HG03064 (cell line): Measurements from ENCODE around the gene KRT39.
"Not testable (repeated sequence)": the region's sequence is repeated elsewhere in the genome, so short reads cannot be mapped to it uniquely, and the experiment has no call there.

Experiments
- ATAC-seq: cut with Tn5 transposase; IDR thresholded peaks from one replicate; pipeline ENCODE4 v1.9.1; 2021; ENCODE audit warnings: low read depth; ENCODE audit not compliant: unreplicated experiment

KRT39 gene

GRCh38 chr17:40966848-40967247, at the start of gene KRT39:
Gene KRT39 (minus strand): TSS chr17:40966948. CDS start chr17:40966856, 92 bp downstream.
- no peak for ATAC-seq

DNA sequence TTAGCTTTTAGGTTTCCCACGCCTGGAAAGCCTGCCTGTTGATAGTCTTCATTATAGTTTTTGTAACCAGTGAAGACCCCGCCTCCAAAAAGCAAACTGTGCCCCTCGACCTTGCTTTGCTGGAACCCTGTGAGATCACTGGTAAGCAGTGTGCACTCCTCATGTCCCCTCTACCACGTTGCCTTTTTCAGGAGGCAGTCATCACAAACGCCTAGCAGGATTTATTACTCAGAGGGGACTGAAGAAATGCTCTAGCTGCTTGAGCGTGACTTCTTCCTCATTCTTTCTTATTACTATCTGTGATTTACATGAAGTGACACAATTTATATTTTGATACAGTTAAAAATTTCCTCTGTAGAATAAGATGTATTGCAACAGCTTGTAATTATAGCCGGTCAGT, 48.7 kb upstream of the KRT39 start:
- no peak for ATAC-seq

DNA sequence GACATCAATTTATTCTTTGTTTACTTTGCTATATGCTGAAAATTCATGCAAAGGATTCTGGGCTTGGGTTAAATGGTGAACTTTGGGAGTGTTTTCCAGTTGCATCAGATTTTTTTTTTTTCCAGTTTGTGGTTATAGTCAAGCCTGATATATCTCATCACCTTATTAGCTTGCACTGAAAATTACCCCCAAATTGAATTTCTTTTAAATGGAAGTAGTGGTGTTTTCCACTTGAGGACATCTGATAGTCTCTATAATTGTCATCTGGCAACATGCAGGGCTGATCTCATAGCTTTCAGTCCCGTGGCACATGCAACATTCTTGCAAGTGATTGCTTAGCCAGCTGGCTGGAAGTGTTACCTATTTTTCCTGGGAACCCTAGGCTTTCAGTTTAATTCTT, 46.9 kb upstream of the KRT39 start:
- no peak for ATAC-seq

DNA sequence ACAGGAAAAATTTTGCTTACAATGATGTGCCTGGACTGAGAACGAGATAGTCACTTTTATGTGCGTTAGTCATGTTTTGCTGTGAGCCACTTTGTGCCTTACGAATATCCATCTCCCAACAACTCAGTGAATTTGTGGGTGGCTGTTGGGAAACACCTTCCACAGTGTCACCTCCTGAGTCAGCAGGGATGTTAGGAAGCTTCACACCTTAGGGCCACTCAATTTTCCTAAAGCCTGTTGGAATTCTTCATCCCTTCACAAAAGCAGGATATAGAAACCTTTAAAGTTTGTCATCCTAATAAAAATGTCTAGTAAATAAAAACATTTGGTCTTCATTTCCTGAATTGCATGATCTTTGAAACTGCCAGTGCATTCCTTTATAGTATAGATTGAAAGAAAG, 46.4 kb upstream of the KRT39 start:
- ATAC-seq: no peak

- ATAC-seq: no peak
Measured at GRCh38 chr17:41012326-41013120, 45.8 kb upstream of the KRT39 start.

- no peak for ATAC-seq
Measured at GRCh38 chr17:41010441-41010840, 43.7 kb upstream of the KRT39 start.

DNA sequence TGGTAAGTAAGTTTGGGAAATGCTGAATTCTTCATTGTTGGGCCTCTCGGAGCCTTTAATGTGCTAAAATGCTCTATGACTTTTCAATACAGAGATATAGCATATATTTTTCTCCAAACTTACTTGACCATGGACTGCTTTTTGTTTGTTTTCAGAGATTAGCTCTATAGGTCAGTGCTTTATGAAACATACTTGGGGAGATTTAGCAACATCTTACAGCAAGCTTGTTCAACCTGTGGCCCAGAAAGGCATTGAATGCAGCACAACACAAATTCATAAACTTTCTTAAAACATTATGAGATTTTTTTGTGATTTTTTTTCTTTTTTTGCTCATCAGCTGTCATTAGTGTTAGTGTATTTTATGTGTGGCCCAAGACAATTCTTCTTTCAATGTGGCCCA, 43.2 kb upstream of the KRT39 start:
- ATAC-seq: no peak

DNA sequence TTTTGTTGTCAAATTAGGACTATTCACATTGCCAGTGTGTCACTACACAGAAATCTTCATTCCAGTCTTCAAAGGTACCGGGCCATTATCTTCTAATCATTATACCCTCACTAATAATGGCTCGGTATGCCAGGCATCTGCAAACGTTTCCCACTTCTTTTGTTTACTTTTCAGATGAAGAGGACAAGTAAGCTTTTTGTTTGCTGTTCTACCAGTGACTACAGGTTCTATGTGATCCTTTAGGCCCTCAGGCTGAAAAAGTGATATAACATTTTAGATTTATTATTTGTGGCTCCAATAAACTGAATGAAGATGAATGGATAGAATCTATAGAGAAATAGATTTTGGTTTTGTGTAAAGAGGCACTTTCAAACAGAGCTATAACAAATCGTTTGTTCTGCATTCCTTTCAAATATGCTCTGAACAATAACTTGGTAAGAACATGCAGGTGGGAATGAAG, 42.6 kb upstream of the KRT39 start:
- no peak for ATAC-seq

DNA sequence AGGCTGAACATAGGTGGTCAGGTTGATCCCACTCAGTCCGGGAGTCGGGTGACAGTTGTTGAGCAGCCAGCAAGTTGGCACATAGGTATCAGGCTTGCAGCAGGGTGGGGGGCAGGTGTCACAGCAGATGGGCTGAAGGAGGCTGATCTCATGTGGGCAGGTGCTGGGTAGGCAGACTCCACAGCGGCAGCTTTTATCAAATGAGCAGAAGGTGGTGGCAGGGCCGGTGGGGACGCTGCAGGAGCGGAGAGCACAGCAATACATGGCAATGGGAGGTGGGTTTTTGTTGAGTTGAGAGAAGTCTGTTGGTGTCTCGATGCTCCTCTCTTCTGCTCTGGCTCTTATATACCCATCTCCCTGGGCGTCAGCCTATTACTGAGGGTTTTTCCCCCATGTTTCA, 42.1 kb upstream of the KRT39 start, which contains the start of gene KRTAP3-1:
TSS of gene KRTAP3-1 (minus strand) at position 318 of the 400 bp plus-strand sequence. CDS start at position 264, 54 bp downstream.
- ATAC-seq: no peak

- no peak for ATAC-seq
Measured at GRCh38 chr17:41004397-41004796, 37.6 kb upstream of the KRT39 start.

- no peak for ATAC-seq
Measured at GRCh38 chr17:41003926-41004325, 37.2 kb upstream of the KRT39 start.

- ATAC-seq: no peak
Measured at GRCh38 chr17:41002814-41003213, 36.1 kb upstream of the KRT39 start.

DNA sequence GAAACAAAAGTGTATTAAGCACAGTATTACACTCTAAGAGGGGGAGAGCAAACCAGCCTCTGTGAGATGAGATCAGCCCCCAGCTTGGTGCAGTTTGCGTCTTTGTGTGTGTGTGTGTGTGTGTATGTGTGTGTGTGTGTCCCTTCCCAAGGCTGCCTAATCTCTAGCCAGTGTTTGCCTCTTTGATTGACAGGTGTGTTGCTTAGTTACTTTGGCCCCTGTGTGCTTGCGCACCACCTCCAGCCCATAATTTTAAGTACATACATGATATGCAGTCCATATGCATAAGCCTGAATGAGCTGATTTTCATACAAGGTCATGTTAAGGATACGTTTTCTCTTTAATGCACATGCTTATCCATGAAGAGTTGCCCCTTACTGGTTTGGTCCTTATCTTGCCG, 35.0 kb upstream of the KRT39 start:
- ATAC-seq: no peak

- not testable (repeated sequence) for ATAC-seq
Measured at GRCh38 chr17:40999563-40999962, 32.8 kb upstream of the KRT39 start, which contains the start of gene KRTAP3-2. Gene KRTAP3-2 (minus strand): TSS chr17:40999906. CDS start chr17:40999853, 53 bp downstream.

- no peak for ATAC-seq
Measured at GRCh38 chr17:40997361-40997760, 30.6 kb upstream of the KRT39 start.

DNA sequence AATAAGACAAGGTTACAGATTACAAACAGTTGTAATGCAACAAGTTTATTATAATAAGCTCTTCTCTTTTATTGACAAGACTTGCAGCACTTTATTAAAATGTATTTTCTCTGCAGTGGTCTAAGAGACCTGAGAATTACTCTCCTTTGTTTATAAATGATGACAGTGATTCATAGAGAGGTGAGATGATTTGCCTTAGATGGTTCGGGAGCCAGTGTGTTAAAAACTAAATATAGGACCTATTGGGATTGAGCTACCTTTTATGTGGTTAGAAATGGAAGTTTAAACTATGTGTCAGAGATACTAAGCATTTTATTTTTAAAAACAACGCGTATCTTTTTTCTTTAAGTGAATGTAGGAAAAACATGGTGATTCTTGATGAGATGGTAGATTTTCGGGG, 30.1 kb upstream of the KRT39 start:
- ATAC-seq: no peak

DNA sequence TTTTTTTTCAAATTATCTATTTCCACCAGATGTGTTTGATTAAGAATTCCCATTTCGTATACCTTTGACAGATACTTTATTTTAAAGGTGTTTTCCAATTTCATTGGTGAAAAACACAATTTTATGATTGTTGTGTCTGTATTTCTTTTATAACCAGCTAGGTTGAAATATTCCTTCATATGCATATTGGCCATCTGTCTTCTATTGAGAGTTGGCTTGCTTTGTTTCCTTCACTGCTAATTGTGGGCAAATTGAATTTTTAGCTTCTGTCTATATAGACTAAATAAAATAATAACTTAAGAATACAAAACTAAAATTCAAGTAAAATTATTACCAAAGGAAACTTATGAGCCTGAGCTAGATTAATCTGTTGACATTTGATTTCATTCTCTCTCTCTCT, 28.4 kb upstream of the KRT39 start:
- ATAC-seq: no peak

DNA sequence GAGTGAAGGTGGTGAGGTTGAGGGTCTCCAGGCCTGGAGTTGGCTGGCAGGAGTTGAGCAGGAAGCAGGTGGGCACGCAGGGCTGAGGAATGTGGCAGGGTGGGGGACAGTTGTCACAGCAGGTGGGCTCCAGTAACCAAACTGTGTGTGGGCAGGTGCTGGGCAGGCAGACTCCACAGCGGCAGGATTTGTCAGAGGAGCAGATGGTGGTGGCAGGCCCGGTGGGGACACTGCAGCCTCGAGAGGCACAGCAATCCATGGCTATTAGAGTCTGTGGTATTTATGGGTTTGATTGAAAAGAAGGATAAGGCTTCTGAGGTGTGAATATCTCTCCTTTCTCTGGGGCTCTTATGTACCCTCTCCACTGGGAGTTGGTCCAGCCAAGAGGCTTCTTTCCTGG, 27.1 kb upstream of the KRT39 start, which contains the start of gene KRTAP3-3:
TSS of gene KRTAP3-3 (minus strand) at position 326 of the 400 bp plus-strand sequence. CDS start at position 259, 67 bp downstream.
- no peak for ATAC-seq

DNA sequence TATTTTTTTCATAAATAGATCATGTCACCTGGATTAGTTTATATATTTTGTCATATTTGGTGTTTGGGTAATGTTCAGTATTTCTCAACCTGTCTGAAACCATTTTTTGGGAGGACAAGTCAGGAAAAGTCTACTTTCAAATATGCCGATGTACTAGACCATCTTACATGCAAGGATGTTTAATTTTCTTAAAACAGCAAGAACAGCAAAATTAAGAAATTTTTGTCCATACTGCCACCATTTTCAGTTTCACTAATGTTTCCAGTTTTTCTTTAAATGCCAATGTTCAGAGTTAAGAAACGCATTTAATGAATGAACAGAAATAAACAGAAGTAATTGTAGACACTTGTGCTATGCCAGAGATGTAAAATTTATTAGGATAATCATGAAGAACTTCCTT, 26.3 kb upstream of the KRT39 start:
- no peak for ATAC-seq

DNA sequence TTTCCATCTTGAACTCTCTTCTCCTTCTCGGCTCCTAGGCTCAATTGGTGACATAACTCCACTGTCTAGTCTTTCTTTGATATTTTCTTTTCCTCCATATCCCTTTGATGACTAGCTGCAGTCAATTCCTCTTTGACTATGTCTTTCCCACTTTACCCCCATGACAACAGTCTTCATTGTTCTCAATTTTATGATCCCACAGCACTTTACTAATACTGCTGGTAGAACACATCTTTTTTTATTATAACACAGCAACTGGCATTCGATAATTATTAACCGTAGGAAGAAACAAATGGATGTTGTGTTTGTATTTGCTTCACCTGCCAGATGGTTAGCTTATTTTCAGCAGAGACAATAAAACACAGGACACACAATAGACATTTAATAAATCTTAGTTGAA, 25.9 kb upstream of the KRT39 start:
- no peak for ATAC-seq

- ATAC-seq: no peak
Measured at GRCh38 chr17:40986920-40987319, 20.2 kb upstream of the KRT39 start.

GRCh38 chr17:40984226-40984625, 17.5 kb upstream of the KRT39 start, which contains the start of gene KRT40:
Gene KRT40 (minus strand): TSS chr17:40984326. CDS start chr17:40984273, 53 bp downstream.
- no peak for ATAC-seq
